ENCODE measurements around the gene AQP1.

DNA sequence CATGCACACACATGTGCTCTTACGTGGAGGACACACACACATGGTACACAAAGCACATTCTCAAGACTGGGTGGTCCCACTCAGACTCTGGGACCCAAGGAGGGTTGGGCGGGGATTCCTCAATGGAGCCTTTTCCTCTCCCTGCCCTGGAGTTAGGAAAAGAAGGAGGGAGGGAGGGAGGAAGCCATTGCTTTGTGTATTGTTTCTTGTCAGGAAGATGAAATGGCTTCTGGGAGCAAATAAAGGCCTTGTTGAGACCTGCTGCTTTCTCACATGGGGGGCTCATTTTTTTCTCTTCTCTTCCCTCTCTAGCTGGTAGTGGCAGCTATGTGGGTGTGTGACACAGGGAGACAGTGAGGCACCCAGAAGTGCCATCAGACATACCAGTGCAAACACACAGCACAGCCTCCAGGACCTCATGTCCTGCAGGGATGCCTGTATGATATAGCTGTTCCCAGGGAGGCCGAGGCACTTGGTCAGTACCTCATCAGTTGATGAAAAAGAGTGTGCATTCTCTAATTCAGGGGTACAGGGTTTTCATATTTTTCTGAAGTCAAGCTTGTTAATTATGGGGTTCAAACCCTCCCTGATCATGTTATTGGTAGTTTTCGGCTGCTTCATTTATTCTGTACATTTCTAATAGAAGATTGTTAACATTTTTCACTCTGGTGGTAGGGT lies 5.7 kb downstream of the AQP1 start:
- TF ChIP-seq, protein P1, sequence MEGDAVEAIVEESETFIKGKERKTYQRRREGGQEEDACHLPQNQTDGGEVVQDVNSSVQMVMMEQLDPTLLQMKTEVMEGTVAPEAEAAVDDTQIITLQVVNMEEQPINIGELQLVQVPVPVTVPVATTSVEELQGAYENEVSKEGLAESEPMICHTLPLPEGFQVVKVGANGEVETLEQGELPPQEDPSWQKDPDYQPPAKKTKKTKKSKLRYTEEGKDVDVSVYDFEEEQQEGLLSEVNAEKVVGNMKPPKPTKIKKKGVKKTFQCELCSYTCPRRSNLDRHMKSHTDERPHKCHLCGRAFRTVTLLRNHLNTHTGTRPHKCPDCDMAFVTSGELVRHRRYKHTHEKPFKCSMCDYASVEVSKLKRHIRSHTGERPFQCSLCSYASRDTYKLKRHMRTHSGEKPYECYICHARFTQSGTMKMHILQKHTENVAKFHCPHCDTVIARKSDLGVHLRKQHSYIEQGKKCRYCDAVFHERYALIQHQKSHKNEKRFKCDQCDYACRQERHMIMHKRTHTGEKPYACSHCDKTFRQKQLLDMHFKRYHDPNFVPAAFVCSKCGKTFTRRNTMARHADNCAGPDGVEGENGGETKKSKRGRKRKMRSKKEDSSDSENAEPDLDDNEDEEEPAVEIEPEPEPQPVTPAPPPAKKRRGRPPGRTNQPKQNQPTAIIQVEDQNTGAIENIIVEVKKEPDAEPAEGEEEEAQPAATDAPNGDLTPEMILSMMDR (conservative IDR thresholded peaks at IDR 0.05; ENCODE audit: low read length), result no peak
- TF ChIP-seq EZH2phosphoT487 (IDR thresholded peaks at IDR 0.05; ENCODE audit: borderline replicate concordance, low read depth, low read length), result no peak

All from OCI-LY7 (cell line).